Measurements from ENCODE around the gene RAB3C. TPM values are rescaled to one million over a fixed set of nuclear protein-coding genes. Genes with fewer than 3 reads are reported as not detected.

The RAB3C gene
- total RNA-seq, 1 donor from 2014 or later: not detected

GRCh38 chr5:58753446-58753845, 170.6 kb downstream of the RAB3C start:
- DNase-seq (ENCODE audit: low read depth) (no peak), FAIRE-seq (no peak)
- no peak overlapping the region for H3K4me3 ChIP-seq (ENCODE audit: low read depth, low read length)
- TF ChIP-seq, protein P1, sequence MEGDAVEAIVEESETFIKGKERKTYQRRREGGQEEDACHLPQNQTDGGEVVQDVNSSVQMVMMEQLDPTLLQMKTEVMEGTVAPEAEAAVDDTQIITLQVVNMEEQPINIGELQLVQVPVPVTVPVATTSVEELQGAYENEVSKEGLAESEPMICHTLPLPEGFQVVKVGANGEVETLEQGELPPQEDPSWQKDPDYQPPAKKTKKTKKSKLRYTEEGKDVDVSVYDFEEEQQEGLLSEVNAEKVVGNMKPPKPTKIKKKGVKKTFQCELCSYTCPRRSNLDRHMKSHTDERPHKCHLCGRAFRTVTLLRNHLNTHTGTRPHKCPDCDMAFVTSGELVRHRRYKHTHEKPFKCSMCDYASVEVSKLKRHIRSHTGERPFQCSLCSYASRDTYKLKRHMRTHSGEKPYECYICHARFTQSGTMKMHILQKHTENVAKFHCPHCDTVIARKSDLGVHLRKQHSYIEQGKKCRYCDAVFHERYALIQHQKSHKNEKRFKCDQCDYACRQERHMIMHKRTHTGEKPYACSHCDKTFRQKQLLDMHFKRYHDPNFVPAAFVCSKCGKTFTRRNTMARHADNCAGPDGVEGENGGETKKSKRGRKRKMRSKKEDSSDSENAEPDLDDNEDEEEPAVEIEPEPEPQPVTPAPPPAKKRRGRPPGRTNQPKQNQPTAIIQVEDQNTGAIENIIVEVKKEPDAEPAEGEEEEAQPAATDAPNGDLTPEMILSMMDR (IDR thresholded peaks at IDR 0.05; ENCODE audit: insufficient read depth, low read length, severe bottlenecking): no peak
- H3K36me3 ChIP-seq (ENCODE audit: control insufficient read depth, insufficient read depth, low read length): no peaks in the 10 kb centered on the region
- H3K27me3 ChIP-seq (ENCODE audit: control insufficient read depth, insufficient read depth, low read length): no peaks in the 10 kb centered on the region

DNA sequence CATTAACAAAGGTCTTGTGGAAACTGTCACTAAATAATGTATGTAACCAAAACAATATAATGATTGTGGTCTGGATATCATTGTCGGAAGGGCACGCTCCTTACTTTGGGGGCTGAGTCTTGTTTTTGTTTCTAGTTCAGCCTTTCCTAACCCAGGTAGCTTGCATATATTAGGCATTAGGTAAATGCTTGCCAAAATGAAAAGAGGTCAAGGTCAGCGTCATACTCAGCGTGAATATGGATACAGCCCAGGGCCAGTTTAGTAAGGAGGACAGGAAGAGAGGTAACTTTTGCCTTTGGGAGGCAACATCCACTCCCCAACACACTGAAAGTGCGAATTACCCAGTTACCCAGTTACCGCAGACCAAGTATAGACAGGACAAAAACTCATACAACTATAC, 171.4 kb downstream of the RAB3C start:
- TF ChIP-seq, protein P1 (IDR thresholded peaks at IDR 0.05; ENCODE audit: insufficient read depth, low read length, severe bottlenecking): no peak
- Histone ChIP-seq H3K4me3 (ENCODE audit: low read depth, low read length) (no peak overlapping the region), H3K36me3 (ENCODE audit: control insufficient read depth, insufficient read depth, low read length) (no peaks in the 10 kb centered on the region), H3K27me3 (ENCODE audit: control insufficient read depth, insufficient read depth, low read length) (no peaks in the 10 kb centered on the region)
- FAIRE-seq (no peak), DNase-seq (ENCODE audit: low read depth) (no peak)

- TF ChIP-seq, protein P1 (IDR thresholded peaks at IDR 0.05; ENCODE audit: insufficient read depth, low read length, severe bottlenecking): no peak
- no peak for FAIRE-seq
- no peaks in the 10 kb centered on the region for H3K27me3 ChIP-seq (ENCODE audit: control insufficient read depth, insufficient read depth, low read length)
Measured at GRCh38 chr5:58755397-58755796, 172.5 kb downstream of the RAB3C start.

GRCh38 chr5:58759745-58760144, 176.9 kb downstream of the RAB3C start:
- Histone ChIP-seq H3K36me3 (ENCODE audit: control insufficient read depth, insufficient read depth, low read length) (no peaks in the 10 kb centered on the region), H3K27me3 (ENCODE audit: control insufficient read depth, insufficient read depth, low read length) (no peaks in the 10 kb centered on the region), H3K4me3 (ENCODE audit: low read depth, low read length) (no peak overlapping the region)
- FAIRE-seq (no peak), DNase-seq (ENCODE audit: low read depth) (no peak)
- TF ChIP-seq, protein P1 (IDR thresholded peaks at IDR 0.05; ENCODE audit: insufficient read depth, low read length, severe bottlenecking): no peak

More at GRCh38 chr5:58755397-58755796, 172.5 kb downstream of the RAB3C start:
- Histone ChIP-seq H3K36me3 (ENCODE audit: control insufficient read depth, insufficient read depth, low read length) (no peaks in the 10 kb centered on the region), H3K4me3 (ENCODE audit: low read depth, low read length) (no peak overlapping the region)
- no peak for DNase-seq (ENCODE audit: low read depth)

GRCh38 chr5:58760222-58760621, 177.3 kb downstream of the RAB3C start:
- FAIRE-seq: no peak

DNA sequence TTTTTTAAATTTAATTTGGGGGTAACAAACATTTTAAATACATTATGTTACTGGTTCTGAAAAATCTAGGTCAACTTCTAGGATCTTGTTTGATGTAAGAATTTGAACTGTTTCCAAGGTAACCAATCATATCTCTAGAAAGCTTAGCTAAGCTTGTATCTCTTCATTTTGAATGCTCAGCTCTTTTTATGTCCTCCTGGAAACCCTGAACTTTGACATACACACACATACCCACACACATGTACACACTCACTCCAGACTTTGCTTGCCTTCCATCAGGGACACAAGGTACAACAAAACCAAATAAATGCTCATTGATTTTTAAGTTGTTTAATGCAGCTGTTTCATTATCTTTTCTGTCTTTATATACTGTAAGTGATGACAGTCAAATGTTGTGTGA, 178.5 kb downstream of the RAB3C start:
- H3K4me3 ChIP-seq (ENCODE audit: low read depth, low read length): no peak overlapping the region
- no peaks in the 10 kb centered on the region for H3K36me3 ChIP-seq (ENCODE audit: control insufficient read depth, insufficient read depth, low read length)
- TF ChIP-seq, protein P1 (IDR thresholded peaks at IDR 0.05; ENCODE audit: insufficient read depth, low read length, severe bottlenecking): no peak
- H3K27me3 ChIP-seq (ENCODE audit: control insufficient read depth, insufficient read depth, low read length): no peaks in the 10 kb centered on the region
- FAIRE-seq (no peak), DNase-seq (ENCODE audit: low read depth) (no peak)

More at GRCh38 chr5:58760222-58760621, 177.3 kb downstream of the RAB3C start:
- H3K27me3 ChIP-seq (ENCODE audit: control insufficient read depth, insufficient read depth, low read length): no peaks in the 10 kb centered on the region
- no peaks in the 10 kb centered on the region for H3K36me3 ChIP-seq (ENCODE audit: control insufficient read depth, insufficient read depth, low read length)
- DNase-seq (ENCODE audit: low read depth): no peak
- TF ChIP-seq, protein P1 (IDR thresholded peaks at IDR 0.05; ENCODE audit: insufficient read depth, low read length, severe bottlenecking): no peak
- H3K4me3 ChIP-seq (ENCODE audit: low read depth, low read length): no peak overlapping the region
